ENCODE data around the gene NLGN1.

- no peak for TF ChIP-seq CTCF (IDR thresholded peaks at IDR 0.05)
- no peak for TF ChIP-seq POLR2AphosphoS5 (IDR thresholded peaks at IDR 0.05)
- no peak for TF ChIP-seq POLR2A (IDR thresholded peaks at IDR 0.05)
Observed at GRCh38 chr3:173800154-173800553, 402.6 kb downstream of the NLGN1 start.
